ENCODE measurements around the gene KCNQ4.

KCNQ4 gene

GRCh38 chr1:40783001-40783905 lies at the start of gene KCNQ4:
Gene KCNQ4, plus strand, starts transcription at chr1:40783787. Its CDS starts 307 bp downstream, at chr1:40784094.
- H3K4me3 ChIP-seq (ENCODE audit: low read depth, low read length) = peak within 1 kb of the TSS; percentile 41

- H3K4me3 ChIP-seq (ENCODE audit: low read depth, low read length) = no peak overlapping the region
Observed at GRCh38 chr1:40734882-40735628, 48.5 kb upstream of the KCNQ4 start.

- no peak overlapping the region for H3K4me3 ChIP-seq (ENCODE audit: low read depth, low read length)
Observed at GRCh38 chr1:40736085-40736531, 47.5 kb upstream of the KCNQ4 start.

GRCh38 chr1:40738831-40739230 lies 44.8 kb upstream of the KCNQ4 start:
- H3K4me3 ChIP-seq (ENCODE audit: low read depth, low read length) = no peak overlapping the region

GRCh38 chr1:40739455-40740008 lies 44.1 kb upstream of the KCNQ4 start:
- no peak overlapping the region for H3K4me3 ChIP-seq (ENCODE audit: low read depth, low read length)

GRCh38 chr1:40740039-40740996 lies 43.3 kb upstream of the KCNQ4 start:
- no peak overlapping the region for H3K4me3 ChIP-seq (ENCODE audit: low read depth, low read length)

- H3K4me3 ChIP-seq (ENCODE audit: low read depth, low read length) = no peak overlapping the region
Observed at GRCh38 chr1:40740997-40741736, 42.4 kb upstream of the KCNQ4 start.

GRCh38 chr1:40742363-40743061 lies 41.1 kb upstream of the KCNQ4 start:
- no peak overlapping the region for H3K4me3 ChIP-seq (ENCODE audit: low read depth, low read length)

- no peak overlapping the region for H3K4me3 ChIP-seq (ENCODE audit: low read depth, low read length)
Observed at GRCh38 chr1:40743452-40743851, 40.1 kb upstream of the KCNQ4 start.

- no peak overlapping the region for H3K4me3 ChIP-seq (ENCODE audit: low read depth, low read length)
Observed at GRCh38 chr1:40743860-40744259, 39.7 kb upstream of the KCNQ4 start.

GRCh38 chr1:40745176-40745575 lies 38.4 kb upstream of the KCNQ4 start:
- H3K4me3 ChIP-seq (ENCODE audit: low read depth, low read length) = no peak overlapping the region

- no peak overlapping the region for H3K4me3 ChIP-seq (ENCODE audit: low read depth, low read length)
Observed at GRCh38 chr1:40746344-40747090, 37.1 kb upstream of the KCNQ4 start.

- no peak overlapping the region for H3K4me3 ChIP-seq (ENCODE audit: low read depth, low read length)
Observed at GRCh38 chr1:40748841-40749718, 34.5 kb upstream of the KCNQ4 start.

GRCh38 chr1:40749817-40750216 lies 33.8 kb upstream of the KCNQ4 start:
- H3K4me3 ChIP-seq (ENCODE audit: low read depth, low read length) = no peak overlapping the region

- H3K4me3 ChIP-seq (ENCODE audit: low read depth, low read length) = no peak overlapping the region
Observed at GRCh38 chr1:40750451-40750908, 33.1 kb upstream of the KCNQ4 start.

- H3K4me3 ChIP-seq (ENCODE audit: low read depth, low read length) = no peak overlapping the region
Observed at GRCh38 chr1:40751802-40752201, 31.8 kb upstream of the KCNQ4 start.

- H3K4me3 ChIP-seq (ENCODE audit: low read depth, low read length) = no peak overlapping the region
Observed at GRCh38 chr1:40753142-40753882, 30.3 kb upstream of the KCNQ4 start.

Data from iPS-11a (cell line).